Inflammatory macrophage treated with lipopolysaccharide for 4 hours (primary cell): ENCODE measurements around the gene ADGRL3.
"Not testable (repeated sequence)": the region's sequence is repeated elsewhere in the genome, so short reads cannot be mapped to it uniquely, and the experiment has no call there.

Source experiments
- DNase-seq: peaks from one replicate; pipeline ENCODE4 v3.0.0-alpha.2; 2020

The ADGRL3 gene

DNA sequence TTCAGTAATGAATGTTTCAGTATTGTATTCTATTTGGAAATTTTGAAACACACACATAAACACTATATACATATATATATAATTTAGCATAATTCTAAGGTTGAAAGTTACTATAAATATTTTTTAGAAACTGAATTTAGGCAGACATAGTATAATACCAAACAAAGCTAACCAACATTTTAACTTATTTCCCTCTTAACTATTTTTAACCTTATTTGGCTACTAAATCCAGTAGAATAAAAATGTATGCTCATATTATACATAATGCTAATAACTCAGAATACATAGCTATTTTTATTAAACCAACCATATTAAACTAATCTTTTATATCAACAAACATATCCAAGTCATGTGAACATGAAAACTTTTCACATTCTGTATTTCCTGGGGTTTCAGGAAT is 563.6 kb downstream of the ADGRL3 start:
- no peak for DNase-seq

DNA sequence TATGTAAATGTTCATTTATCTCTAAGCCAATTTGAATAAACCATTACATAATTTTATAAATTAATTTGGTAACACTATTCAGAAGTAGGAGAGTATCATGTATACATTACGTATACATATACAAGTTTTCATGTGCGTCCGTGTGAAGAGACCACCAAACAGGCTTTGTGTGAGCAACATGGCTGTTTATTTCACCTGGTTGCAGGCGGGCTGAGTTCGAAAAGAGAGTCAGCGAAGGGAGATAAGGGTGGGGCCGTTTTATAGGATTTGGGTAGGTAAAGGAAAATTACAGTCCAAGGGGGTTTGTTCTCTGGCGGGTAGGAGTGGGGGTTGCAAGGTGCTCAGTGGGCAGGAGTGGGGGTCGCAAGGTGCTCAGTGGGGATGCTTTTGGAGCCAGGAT is 564.0 kb downstream of the ADGRL3 start:
- DNase-seq: not testable (repeated sequence)

GRCh38 chr4:61769444-61770167 is 569.5 kb downstream of the ADGRL3 start:
- not testable (repeated sequence) for DNase-seq

GRCh38 chr4:61770456-61770855 is 570.3 kb downstream of the ADGRL3 start:
- DNase-seq: no peak

- DNase-seq: no peak
Observed at GRCh38 chr4:61771056-61771455, 570.9 kb downstream of the ADGRL3 start.

- no peak for DNase-seq
Observed at GRCh38 chr4:61772126-61772525, 572.0 kb downstream of the ADGRL3 start.

- no peak for DNase-seq
Observed at GRCh38 chr4:61773655-61774245, 573.6 kb downstream of the ADGRL3 start.

GRCh38 chr4:61782133-61782532 is 582.0 kb downstream of the ADGRL3 start:
- DNase-seq: no peak

GRCh38 chr4:61783050-61783449 is 582.9 kb downstream of the ADGRL3 start:
- no peak for DNase-seq

- DNase-seq: no peak
Observed at GRCh38 chr4:61785761-61786160, 585.6 kb downstream of the ADGRL3 start.

DNA sequence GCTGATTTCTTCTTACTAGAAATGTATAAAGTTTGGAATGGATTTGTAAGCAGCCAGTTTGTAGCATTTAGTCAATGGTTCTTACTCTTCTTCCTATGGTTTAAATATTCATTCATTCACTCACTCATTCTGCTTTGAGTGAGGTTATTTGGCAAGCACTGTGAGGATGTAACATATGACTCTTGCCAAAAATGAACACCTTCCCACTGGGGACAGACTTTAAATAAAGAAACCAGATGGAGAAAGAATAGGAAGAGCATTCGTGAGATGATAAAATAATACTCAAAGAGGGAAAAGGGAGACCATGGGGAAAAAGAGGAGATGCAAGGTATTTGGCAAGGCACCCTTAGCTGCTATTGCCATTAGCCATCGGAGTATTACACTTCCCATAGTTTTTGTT is 586.1 kb downstream of the ADGRL3 start:
- DNase-seq: no peak

- no peak for DNase-seq
Observed at GRCh38 chr4:61795998-61796397, 595.9 kb downstream of the ADGRL3 start.

DNA sequence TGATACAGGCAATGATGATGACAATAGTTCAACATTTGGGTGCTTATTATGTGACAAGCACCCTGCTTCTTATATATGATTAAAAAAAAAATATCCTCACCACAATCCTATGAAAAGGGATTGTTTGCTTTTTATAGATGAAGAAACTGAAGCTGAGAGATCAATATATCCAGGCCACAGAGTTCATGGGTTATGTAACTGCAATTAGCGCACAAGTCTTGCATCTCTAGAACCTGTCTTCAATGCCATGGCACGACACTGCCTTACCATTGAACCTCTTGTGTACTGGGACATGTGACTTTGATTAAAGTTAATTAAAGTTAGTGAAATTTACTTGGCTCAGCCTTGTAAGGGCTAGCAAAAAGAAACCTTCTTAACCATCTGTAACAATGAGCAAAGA is 599.7 kb downstream of the ADGRL3 start:
- DNase-seq: no peak

DNA sequence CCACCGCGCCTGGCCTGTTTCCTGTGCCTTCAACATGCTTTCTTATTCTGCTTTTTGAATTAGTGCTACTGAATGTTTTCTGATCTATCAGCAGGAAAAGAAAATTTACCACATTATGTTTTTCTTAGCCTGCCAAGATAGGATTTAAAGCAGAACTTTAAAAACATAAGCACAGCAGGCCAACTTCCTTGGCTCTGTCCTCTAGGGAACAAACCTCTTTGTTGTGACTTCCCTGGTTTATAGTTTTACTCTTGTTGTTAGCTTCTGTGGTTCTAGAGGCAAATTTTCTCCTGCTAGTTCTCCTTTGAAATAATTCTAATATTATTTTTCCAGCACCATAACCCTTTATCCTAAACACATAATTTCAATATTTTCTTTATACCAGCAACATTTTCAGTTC is 605.1 kb downstream of the ADGRL3 start:
- no peak for DNase-seq

- no peak for DNase-seq
Observed at GRCh38 chr4:61805979-61806378, 605.9 kb downstream of the ADGRL3 start.

- DNase-seq: no peak
Observed at GRCh38 chr4:61812171-61812570, 612.0 kb downstream of the ADGRL3 start.

GRCh38 chr4:61817071-61817470 is 616.9 kb downstream of the ADGRL3 start:
- no peak for DNase-seq

DNA sequence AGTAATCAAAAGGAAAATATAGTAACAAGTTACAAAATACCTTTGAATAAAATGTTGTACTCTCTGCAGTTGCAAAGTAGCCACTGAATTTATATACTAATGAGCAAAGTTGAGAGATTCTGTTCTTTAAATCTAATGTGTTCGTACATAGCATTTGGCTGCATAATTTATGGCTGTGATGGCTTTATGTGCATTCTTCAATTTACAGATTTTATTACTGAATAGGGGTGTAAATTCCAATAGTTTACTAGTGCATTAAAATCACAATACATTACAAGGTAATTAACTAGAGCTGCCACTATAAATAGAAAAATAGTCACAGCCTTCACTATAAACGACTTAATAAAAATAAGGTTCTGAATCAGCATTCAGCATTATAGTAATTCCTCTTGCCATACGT is 620.0 kb downstream of the ADGRL3 start:
- DNase-seq: no peak

DNA sequence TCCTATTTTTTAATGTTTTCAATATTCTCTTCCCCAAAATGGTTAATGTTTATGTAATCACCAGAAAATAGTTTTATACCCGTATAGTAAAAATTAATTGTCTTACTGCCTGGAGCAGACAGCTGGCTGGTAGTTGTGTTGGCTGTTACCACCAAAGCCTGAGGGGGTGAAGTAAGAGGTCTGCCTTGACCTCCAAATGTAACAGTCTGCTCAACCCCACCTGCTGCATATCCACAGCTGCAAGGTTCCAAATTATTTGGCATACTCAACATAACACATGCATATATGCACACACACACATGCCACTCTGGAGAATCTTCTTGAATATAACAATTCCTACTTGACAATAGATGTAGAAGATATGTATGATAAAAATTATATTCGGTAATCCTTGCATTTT is 624.3 kb downstream of the ADGRL3 start:
- no peak for DNase-seq

DNA sequence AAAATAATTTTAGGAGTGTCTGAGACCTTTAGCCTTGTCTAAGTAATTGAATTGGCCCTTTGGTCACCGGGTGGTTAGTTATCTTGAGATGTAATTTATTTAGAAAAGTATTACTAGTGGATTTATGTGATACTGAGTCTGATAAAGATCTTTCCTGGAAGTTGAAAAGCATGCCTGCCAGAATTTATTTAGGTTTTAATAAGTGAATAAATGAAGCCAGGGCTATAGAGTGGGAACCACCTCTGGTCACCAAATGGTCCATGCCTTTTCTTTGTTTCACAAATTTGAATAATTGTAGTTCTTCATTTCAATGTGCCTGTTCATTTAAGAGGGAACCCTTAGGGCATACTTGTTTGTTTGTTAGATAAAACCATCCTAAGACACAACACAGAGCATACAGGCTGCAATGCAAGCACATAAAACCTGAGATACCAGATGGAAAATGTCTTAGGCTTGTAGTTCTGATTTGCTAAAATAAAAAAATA is 627.8 kb downstream of the ADGRL3 start:
- no peak for DNase-seq

DNA sequence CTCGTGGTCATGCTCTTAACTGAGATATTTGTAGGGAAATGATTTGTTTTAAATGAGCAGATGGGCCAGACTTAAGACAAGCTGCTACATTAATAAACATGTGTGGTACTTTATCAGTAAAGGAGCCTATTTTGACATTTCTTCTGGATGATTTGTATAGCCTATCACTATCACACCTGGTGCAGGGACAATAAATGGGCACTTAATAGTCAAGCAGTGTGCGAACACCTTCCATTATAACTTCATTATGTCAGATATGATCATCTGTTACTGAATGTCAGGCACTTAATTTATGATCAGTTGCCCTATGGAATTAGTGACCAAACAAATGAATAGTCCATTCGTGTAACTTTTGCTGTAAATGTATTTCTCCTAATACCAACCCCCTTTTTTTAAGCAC is 628.8 kb downstream of the ADGRL3 start:
- DNase-seq: no peak

DNA sequence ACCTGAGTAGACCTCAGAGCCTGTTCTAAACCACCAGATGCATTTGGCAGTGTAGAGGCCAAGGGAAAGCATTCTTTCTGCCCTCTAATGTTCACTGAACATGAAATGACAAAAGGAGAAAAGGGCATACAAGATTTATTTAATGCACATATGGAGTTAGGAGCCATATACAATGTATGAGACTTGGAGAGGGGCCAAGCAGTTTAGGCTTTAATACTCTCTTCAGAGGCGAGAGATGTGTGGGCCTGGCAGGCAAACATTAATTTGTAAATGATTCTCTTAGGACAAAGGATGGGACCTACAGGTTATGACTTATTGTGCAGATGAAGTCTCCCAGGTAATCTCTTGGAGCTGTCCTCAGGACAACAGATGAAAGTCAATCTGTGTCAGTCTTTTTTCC is 631.9 kb downstream of the ADGRL3 start:
- no peak for DNase-seq

DNA sequence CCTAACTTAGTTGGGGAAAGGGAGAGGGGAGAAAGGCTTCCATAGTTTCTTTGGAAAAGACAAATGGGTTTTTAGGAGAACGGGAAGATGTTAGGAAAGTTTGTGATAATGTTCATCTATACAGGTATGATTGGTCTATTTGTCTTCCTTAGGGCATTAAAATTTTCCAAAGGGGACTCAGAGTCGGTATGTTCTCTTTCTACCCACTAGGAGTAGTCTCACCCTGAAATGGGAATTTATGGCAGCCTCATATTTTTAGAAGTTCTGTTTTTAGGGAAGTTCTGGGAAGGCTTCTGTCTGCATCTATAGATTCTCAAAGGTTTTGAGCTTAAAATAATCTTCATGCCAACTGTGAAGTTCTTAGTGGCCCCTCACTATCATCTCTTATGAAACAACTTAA is 637.3 kb downstream of the ADGRL3 start:
- DNase-seq: no peak

DNA sequence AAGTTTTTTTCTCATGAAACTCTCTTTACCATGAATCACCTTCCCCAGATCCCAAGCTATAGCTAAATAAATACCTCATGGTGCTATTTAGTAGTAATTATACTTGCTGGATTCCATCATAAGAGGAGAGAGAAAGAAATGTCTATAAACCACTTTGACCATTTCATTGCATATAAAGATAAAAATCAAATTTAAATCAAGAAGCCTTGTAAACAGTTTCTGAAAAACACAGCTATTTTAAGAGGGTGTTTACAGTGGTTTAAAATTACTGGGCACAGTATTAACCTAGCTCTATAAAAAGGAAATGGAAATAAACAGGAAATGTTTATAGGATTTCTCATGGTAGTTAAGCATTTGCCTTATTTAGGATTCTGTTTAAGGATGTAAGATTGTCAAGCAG is 637.9 kb downstream of the ADGRL3 start:
- DNase-seq: no peak

DNA sequence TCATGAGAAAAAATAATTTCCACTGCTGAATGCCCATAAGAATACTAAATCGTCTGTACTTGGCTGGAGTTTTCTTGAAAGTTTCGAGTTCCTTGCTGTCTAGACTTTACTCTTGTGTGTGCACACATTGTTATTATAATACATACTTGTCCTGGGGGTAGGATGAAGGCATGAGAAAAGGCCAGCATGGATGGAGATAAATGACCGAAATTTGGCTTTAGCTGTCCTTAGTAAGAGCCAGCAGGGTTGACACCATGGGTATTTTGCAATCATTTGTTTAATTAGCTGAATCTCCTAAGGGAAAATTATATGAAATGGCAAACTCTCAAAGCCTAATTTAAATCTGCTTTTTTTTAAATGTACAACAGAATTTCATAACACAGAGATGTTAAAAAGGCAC is 641.6 kb downstream of the ADGRL3 start:
- DNase-seq: no peak
